ENCODE data around the gene SLC16A13. TPM values are rescaled to one million over a fixed set of nuclear protein-coding genes. Genes with fewer than 3 reads are reported as not detected.

Gene SLC16A13
- total and polyA plus RNA-seq, 2 donors from 2014 or later: 6.5 to 11.6 TPM

DNA sequence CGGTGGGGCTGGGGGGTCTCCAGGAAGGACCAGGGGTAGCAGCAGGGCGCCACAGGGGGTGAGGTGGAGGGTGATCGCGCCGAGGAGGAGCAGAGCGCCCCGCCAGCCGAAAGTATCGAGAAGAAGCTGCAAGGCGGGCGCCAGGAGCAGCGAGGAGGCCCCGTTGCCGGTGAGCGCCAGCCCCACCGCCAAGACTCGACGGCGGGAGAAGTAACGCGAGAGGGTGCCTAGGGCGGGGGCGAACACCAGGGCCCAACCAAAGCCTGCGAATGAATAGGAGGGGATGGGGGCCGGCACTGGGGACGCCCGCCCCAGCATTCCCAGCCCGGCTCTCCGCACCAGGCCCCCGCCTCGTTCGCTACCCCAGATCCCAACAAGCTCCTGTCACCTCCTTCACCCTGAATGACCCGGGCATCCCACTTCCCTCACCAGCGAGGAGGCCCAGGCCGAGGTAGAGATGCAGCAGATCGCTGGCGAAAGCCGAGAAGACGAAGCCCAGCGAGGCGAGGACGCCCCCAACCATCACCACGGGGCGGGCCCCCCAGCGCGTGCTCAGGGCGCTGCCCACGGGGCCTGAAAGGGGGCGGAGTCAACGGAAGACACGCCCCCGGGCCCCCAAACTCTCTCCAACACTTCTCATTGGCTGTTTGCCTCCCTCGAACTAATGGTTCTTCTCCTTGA is 6.8 kb downstream of the SLC16A13 start:
- no peak overlapping the region for H3K27ac ChIP-seq (ENCODE audit: low read depth in 2 of 2, low read length in 2 of 2)

DNA sequence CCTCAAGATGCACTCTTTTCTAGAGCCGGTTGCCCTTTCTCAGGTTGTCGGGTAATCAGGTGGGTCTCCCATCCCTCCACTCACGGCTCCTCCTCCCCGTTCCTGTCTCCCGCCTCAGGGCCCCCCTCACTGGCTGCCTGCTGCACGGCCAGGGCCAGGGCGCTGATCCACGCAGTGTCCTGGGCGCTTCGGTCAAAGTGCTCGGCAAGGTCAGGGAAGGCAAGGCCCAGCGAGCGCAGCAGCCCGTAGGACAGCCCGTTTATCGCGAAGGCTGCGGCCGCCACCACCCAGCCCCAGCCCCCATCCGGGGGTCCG is 7.3 kb downstream of the SLC16A13 start:
- FAIRE-seq: no peak
- peaks cover 7% of the 10 kb centered on the region for H3K27me3 ChIP-seq (ENCODE audit: control insufficient read depth, insufficient read depth, low read length)
- no peak overlapping the region for H3K9ac ChIP-seq (ENCODE audit: low read length in 3 of 3)
- H3K4me1 ChIP-seq (ENCODE audit: control insufficient read depth in 2 of 3, insufficient read depth in 2 of 3, low read depth in 1 of 3, low read length in 3 of 3): peaks cover 3 to 24% (median 20%) of the 10 kb centered on the region in 3 donors
- H3K27ac ChIP-seq (ENCODE audit: low read depth in 2 of 2, low read length in 2 of 2): no peak overlapping the region
- peak in 2 of 5 donors; percentile 22 to 72 for DNase-seq
- TF ChIP-seq, protein P1, sequence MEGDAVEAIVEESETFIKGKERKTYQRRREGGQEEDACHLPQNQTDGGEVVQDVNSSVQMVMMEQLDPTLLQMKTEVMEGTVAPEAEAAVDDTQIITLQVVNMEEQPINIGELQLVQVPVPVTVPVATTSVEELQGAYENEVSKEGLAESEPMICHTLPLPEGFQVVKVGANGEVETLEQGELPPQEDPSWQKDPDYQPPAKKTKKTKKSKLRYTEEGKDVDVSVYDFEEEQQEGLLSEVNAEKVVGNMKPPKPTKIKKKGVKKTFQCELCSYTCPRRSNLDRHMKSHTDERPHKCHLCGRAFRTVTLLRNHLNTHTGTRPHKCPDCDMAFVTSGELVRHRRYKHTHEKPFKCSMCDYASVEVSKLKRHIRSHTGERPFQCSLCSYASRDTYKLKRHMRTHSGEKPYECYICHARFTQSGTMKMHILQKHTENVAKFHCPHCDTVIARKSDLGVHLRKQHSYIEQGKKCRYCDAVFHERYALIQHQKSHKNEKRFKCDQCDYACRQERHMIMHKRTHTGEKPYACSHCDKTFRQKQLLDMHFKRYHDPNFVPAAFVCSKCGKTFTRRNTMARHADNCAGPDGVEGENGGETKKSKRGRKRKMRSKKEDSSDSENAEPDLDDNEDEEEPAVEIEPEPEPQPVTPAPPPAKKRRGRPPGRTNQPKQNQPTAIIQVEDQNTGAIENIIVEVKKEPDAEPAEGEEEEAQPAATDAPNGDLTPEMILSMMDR (IDR thresholded peaks at IDR 0.05; ENCODE audit: borderline replicate concordance, extremely low read depth, insufficient read depth): no peak
- intact Hi-C loops (cut with DNase I): no loop called here
- no peaks in the 10 kb centered on the region for H3K36me3 ChIP-seq (ENCODE audit: control insufficient read depth in 2 of 3, insufficient read depth in 3 of 3, low read length in 3 of 3)
- H3K4me3 ChIP-seq (ENCODE audit: low read length in 3 of 3): peak overlapping the region in 2 of 3 donors; percentile 34 to 53
- H3K9me3 ChIP-seq (ENCODE audit: control insufficient read depth in 2 of 3, insufficient read depth in 1 of 3, low read length in 3 of 3): no peaks in the 10 kb centered on the region

More for the DNA sequence above, 6.8 kb downstream of the SLC16A13 start:
- Histone ChIP-seq H3K4me1 (ENCODE audit: control insufficient read depth in 2 of 3, insufficient read depth in 2 of 3, low read depth in 1 of 3, low read length in 3 of 3) (peaks cover 3 to 24% (median 22%) of the 10 kb centered on the region in 3 donors), H3K36me3 (ENCODE audit: control insufficient read depth in 2 of 3, insufficient read depth in 3 of 3, low read length in 3 of 3) (no peaks in the 10 kb centered on the region), H3K9ac (ENCODE audit: low read length in 3 of 3) (no peak overlapping the region), H3K9me3 (ENCODE audit: control insufficient read depth in 2 of 3, insufficient read depth in 1 of 3, low read length in 3 of 3) (no peaks in the 10 kb centered on the region), H3K4me3 (ENCODE audit: low read length in 3 of 3) (peak overlapping the region in 2 of 3 donors; percentile 34 to 53), H3K27me3 (ENCODE audit: control insufficient read depth, insufficient read depth, low read length) (peaks cover 7% of the 10 kb centered on the region)
- DNase-seq (peak in 3 of 5 donors; percentile 27 to 80 (median 46)), FAIRE-seq (no peak)
- intact Hi-C loops (cut with DNase I): no loop called here
- TF ChIP-seq, protein P1 (IDR thresholded peaks at IDR 0.05; ENCODE audit: borderline replicate concordance, extremely low read depth, insufficient read depth): no peak

GRCh38 chr17:7043497-7044198 is 7.8 kb downstream of the SLC16A13 start, which contains the start of gene SLC16A11:
SLC16A11 (minus strand) TSS chr17:7044092; CDS start chr17:7043513, 579 bp downstream.
- Histone ChIP-seq H3K4me3 (ENCODE audit: low read length in 3 of 3) (peak within 1 kb of the TSS in 2 of 3 donors; percentile 34 to 53), H3K9ac (ENCODE audit: low read length in 3 of 3) (peak within 1 kb of the TSS in 1 of 3 donors; percentile 0), H3K4me1 (ENCODE audit: control insufficient read depth in 2 of 3, insufficient read depth in 2 of 3, low read depth in 1 of 3, low read length in 3 of 3) (peaks cover 3 to 20% (median 19%) of the 10 kb centered on the region in 3 donors), H3K27me3 (ENCODE audit: control insufficient read depth, insufficient read depth, low read length) (peaks cover 7% of the 10 kb centered on the region), H3K36me3 (ENCODE audit: control insufficient read depth in 2 of 3, insufficient read depth in 3 of 3, low read length in 3 of 3) (no peaks in the 10 kb centered on the region), H3K9me3 (ENCODE audit: control insufficient read depth in 2 of 3, insufficient read depth in 1 of 3, low read length in 3 of 3) (no peaks in the 10 kb centered on the region), H3K27ac (ENCODE audit: low read depth in 2 of 2, low read length in 2 of 2) (no peak within 1 kb of the TSS)
- FAIRE-seq (no peak), DNase-seq (peak; percentile 52 to 85 (median 58))
- TF ChIP-seq, protein P1 (IDR thresholded peaks at IDR 0.05; ENCODE audit: borderline replicate concordance, extremely low read depth, insufficient read depth): no peak
- intact Hi-C loops (cut with DNase I): no loop called here
